DMS 273 (cell line): ENCODE data around the gene RYR2.

Source experiments
- DNase-seq: peaks from one replicate; lab custom pipeline; 2025; ENCODE audit not compliant: unreplicated experiment; lab: John Stamatoyannopoulos, UW

The RYR2 gene

DNA sequence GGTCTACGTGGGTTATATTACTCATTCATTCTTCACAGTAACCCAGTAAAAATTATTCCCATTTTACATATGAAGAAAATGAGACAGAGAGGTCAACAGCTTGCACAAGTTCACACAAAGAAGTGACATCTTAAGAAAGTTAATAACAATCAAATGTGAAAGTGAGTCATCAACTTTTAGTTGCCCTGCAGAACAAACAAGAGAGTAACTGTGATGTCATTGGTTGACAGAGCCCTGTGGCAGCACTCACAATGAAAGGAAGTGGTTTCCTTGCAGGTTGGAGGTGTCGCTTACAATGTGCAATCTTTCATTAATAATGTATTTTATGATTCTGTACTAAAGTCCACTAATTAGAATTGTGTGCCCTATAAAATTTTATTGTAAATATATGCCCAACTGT, 369.6 kb downstream of the RYR2 start:
- no peak for DNase-seq

DNA sequence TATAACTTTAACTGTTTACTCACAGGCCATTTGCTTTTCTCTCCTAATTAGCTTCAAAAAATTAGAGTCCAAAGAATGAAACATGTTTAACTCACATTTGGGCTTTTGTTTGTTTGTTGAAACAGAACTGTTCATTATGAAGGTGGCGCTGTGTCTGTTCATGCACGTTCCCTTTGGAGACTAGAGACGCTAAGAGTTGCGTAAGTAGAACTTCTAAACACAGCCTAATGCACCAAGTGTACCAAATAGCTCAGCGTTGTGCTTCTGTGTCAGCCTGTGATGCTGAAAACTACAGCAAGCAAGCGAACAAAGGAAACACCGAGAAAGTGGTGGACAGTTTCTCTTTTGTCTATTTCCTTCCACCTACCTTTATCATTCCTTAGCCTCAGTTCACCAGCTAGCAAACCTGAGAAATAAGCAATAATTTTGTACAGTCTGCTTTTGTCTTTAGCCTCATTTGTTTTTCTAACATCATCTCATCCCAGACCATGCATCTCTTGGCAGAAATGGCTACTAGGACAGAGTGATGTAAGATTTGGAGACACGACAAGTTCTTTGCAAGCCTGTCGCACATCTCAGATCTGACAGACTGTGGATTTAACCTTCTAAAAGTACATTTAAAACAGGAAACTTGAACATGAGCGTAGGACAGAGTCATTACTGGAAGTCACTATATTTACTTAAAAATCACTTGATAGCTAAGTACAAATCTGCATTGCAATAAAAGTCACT, 375.1 kb downstream of the RYR2 start:
- DNase-seq, result no peak

DNA sequence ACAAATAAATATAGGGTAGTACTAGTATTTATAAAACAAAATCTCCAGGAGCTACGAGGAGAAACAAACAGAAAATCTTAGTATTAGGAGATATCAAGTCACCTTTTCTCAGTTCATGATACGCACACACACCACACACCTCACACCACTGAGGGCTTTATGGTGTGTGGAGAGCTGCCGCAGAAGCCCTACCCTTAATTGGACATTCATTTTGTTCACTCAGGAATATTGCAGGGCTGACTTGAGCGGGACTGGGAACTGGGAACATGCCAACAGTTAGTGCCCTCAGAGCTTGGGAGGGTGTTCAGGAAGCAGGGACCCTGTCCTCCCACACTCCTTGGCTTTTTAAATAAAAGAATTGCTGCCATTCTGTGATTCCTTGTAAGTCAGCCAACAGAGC, 386.8 kb downstream of the RYR2 start:
- DNase-seq, result no peak

DNA sequence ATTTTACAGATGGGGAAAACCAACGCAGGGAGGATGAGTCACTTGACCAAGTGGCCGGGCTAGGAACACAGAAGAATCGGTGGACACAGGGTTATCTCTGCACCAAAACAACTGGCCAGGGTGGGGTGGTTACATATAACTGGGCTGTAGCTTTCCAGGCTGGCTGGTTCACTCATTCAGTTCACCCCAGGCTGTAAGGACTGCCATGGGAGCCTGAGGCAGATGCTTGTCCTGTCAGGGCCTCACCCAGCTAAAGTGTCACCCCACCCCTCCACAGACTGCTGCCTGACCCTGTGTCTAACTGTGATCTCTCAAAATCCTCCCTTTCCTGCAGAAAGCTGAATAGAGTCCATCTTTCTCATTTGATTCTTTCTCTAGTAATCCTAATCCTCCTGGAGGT, 387.3 kb downstream of the RYR2 start:
- DNase-seq, result no peak

DNA sequence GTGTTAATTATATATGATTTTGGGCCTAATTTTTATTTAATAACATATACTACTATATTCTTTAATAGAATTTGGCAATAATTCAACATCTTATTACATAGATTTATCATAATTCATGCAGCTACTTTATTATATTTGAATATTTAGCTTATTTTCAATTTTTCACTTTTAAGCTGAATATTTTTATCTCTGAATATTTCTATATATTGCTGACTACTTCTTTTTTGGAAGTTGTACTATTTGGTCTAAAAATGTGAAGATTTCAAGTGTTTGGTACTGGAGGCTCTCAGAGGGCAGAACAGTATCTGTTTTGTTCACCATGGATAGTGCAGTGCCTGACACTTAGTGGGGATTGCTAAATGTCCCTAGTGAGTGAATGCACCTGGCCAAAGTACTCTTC, 389.5 kb downstream of the RYR2 start:
- DNase-seq, result no peak

DNA sequence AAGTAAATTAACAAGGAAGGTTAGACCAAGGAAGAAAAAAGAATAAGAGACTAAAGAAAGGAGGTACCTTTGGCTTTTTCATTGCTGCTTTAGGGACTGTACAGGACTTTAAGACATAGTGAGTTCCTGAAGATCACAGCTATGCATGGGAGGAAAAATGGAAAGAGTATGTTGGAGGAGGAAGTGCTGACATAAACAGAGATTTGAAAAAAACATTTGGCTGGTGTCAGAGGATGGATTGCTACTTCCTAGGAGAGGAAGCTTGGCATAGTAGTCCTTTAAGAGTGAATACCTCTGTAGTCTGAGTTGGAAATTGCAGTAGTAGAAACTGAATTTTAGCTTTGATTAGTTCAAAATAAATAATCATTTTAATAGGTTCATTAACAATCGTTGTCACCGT, 398.4 kb downstream of the RYR2 start:
- DNase-seq, result no peak

DNA sequence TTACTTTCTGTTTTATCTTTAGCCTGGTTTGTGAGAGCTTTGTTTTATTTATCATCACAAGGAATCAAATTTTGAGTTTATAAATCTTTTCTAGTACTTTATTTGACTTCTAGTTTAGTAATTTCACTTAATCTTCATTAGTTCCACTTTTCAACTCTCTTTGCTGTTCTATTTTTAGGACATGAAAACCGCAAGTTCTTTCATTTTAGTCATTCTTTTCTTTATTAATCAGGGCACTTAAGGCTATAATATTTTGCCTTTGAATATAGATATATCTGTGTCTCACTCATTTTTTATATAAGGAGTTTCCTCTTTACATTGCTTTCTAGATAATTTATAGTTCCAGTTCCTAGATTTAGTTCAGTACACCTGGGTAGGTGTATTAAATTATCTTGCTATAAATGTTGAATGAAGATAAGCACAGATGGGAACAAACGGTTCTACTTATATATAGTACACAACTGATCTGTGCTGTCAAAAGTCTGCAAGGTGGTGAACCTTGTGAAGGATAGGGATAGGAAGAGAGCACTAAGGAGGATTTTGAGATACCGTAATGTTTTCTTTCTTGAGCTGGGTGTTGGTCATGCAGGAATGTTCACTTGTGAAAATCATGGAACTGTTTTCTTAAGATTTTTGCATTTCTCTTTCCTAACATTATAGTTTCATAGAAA, 402.3 kb downstream of the RYR2 start:
- no peak for DNase-seq

DNA sequence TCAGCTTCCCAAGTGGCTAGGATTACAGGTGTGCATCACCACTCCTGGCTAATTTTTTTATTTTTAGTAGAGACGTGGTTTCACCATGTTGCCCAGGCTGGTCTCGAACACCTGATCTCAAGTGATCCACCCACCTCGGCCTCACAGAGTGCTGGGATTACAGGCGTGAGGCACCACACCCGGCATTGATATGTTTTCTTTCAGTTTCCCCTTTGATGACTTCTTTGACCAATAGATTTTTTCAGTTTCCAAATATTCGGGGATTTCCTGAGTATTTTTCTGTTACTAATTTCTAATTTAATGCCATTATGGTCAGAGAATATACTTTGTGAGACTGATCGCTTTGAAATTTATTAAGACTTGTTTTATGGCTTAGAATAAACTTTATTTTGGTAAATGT, 406.1 kb downstream of the RYR2 start:
- DNase-seq, result no peak

DNA sequence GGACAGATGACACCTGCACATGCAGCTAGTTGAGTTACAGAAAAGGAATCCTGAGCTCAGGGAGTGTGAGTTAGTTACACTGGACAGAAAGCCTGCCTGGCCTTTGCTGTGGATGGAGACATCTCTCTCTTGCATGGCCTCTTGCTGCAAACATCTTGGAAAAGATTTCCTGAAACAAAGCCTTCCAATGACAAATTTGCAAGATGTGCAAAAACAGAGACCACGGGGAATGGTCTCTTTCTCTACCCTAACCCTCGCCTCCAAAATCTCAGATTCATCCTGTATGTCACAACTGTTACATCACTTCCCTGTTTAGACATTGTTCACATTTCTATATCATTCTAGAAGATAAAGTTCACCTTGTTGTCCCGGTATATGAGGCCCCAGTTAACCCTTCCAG, 415.6 kb downstream of the RYR2 start:
- no peak for DNase-seq

DNA sequence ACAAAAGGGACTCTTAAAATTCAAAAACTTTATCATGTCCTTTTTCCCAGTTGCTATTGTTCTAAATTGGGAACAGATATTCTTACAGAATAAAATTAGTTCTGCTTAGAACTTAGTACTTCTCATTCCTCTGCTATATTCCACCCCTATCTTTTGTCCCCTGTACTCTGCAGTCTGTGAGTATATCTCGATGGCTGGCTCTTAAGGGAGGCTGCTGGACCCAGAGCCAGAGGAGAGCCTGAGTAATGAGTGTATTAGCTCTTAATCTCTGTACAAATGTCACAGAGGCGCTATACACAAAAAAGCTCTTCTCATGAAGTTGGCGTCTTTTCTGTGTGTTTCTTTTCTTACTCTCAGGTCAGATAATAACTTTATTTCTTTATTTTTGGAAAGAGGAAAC, 425.3 kb downstream of the RYR2 start:
- no peak for DNase-seq

DNA sequence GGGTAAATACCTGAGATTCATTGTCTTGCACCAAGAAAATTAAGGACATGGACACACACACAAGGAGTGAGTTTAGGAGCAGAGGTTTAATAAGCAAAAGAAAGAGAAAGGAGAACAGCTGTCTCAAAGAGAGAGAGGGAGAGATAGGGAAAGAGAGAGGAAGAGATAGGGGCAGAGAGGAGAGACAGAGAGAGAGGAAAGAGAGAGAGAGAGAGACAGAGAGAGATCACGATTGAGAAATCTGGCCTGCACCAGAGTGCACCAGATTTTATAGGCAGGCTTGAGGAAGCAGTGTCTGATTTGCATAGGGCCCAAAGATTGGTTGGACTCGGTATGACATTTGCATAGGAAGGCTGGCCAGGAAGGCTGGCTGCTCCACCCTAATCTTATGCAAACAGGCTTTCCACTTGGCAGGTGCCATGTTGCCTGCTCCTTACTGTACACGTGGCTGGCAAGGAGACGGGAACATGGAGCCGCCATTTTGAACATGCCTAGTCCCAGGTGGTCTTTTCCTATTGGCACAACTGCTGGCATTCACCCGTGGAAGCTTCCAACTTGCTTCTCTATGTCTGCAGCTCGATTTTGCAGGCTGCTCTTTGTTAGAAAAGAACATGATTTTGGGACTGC, 428.8 kb downstream of the RYR2 start:
- peak; percentile 79 for DNase-seq

DNA sequence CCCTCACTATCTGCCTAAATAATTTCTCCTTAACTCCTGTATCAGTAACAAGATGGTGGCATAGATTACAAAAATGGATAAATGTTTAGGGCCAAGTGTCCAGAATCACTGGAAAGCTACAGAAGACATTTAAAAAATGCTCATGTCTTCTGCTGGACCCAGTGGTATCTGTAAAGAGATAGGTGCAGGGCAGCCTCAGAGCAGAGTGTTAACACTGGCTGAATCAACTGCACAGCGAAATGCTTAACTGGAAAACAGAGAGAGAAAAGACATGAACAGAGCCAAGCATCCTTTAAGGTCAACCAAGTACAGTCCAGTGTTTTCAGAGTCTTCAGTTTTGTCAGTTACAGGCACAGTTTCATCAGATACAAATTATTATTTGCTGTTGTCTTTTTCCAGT, 429.4 kb downstream of the RYR2 start:
- no peak for DNase-seq

DNA sequence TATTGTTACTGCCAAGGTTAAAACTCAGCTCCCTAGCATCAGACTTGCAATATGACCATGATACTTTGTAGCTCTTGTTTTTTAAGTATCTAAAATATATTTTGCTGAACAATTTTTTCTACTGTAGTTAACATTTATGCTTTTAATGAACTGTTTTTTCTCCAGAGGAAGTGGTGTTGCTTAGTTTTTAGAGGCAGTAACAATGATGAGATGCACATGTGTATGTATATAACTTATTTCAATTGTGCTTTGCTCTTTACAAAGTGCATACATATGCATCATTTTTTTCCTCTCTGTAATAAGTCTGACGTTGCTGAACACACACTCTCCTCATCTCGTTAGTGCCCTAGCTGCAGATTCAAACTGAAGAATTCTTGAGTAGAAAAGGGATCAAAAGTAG, 430.0 kb downstream of the RYR2 start:
- DNase-seq, result no peak

DNA sequence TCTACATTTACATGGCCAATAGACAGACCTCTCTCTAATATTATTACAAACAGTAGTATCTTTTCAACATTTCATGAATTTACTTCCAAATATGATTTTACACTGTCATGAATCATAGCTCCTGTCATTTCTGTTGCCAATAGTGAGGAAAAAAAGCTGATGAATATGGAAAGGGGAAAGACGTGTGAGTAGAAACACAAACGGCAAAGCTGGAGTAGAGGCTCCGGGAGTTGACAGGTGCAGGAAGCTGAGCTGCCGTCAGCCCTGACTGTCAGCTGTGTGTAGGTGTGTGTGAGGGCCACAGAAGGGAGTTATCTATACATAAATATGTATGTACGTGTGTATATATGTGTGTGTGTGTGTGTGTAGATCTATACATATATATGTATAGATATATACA, 431.9 kb downstream of the RYR2 start:
- no peak for DNase-seq

DNA sequence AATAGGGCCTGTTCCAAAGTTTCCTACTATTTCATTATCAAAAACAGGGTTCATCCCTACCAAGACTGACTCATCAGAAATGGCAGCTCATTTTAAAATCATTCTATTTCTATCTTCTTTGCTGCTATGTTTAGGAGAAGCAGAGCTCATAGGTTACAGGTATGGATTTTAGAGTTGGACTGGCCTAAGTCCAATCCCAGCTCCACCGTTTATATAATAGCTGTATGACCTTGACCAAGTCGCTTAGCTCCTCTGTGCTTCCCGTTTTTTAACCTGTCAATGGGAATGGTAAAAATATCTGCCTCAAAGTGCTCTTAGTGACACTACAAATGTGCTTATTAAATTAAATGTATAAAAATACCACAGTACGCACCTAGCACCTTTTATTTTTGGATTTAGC, 436.1 kb downstream of the RYR2 start:
- DNase-seq, result no peak

DNA sequence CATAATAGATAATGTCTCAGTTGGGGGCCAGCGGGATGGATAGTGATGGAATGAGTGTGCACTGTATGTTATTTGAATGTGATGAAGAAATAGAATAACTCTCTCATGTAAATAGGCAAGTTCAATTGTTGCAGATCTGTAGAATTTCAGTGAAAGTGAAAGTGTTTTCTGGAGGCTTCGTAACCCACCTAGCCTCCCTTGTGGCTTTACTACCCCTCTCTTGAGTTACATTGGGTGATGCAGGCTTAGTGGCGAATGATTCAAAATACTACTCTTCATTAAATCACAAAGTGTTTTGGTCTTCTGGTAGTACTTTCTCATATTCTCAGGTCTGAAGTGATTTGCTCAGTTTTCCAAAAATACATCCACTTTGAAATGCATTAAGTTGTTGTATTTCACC, 436.9 kb downstream of the RYR2 start:
- DNase-seq, result no peak

DNA sequence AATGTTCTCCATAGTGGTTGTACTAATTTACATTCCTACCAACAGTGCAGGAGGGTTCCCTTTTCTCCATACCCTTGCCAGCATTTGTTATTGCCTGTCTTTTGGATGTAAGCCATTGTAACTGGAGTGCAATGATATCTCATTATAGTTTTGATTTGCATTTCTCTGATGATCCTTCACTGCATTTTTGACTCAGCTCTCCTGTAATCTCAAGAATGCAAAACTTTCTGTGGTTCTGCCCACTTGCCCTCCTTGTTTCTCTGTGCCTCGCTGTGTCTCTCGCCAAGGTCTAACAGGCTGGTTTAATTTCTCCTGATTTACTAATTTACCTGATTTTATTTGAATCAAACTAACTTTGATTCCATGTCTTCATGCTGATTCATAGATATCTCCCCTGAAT, 440.8 kb downstream of the RYR2 start:
- no peak for DNase-seq

DNA sequence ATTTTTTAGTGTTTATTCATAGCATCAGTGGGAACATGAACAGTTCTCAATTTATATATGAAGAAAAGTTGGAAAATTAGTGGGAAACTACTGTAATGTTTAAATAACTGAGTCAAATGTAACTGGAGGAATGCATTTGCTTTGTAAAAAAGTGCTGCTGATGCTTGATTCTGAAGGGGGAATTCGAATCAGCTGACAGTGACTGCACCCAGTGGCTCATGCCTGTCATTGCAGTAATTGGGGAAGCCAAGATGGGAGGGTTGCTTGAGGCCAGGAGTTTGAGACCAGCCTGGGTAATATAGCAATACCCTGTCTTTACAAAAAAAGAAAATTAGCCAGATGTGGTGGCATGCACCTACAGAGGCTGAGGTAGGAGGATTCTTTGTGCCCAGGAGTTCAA, 450.4 kb downstream of the RYR2 start:
- DNase-seq, result peak; percentile 22

DNA sequence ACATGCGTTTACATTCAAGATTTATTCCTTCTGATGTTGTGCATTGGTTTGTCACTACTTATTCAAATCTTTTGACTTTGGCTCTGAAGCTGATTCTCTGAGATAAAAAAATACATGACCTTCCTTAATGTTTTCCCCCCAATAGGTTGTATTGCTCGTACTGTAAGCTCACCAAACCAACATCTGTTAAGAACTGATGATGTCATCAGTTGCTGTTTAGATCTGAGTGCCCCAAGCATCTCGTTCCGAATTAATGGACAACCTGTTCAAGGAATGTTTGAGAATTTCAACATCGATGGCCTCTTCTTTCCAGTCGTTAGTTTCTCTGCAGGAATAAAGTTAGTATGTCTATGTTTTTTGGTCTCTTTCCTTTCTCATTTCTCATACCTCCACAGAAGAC, 458.6 kb downstream of the RYR2 start:
- peak; percentile 53 for DNase-seq

DNA sequence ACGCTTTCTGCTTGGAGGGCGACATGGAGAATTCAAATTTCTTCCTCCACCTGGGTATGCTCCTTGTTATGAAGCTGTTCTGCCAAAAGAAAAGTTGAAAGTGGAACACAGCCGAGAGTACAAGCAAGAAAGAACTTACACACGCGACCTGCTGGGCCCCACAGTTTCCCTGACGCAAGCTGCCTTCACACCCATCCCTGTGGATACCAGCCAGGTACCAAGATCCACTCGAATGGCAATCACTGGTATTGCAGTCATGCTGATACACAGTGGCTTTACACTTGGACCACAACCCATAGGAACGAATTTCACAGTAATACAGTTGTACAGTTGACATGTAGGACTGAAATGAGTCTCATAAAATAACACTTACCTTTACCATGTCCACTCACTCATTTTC, 461.3 kb downstream of the RYR2 start:
- no peak for DNase-seq

DNA sequence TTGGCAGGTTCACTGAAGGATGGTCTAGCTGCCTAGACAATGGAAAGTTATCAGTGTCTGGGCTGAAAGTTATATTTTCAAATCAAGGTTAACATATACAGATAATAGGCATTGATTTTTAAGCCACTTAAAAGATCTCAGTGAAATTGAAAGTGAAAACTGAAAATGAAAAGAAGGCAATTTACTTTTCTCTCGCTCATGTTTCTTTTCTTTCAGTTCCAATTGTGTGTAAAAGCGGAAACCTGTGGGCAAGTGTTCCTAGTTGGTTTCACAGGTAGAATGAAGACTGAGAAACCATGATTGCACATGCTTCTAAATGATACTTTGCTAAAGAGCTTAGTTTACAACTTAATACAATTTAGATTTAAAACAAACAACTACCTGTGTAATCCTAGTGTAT, 465.0 kb downstream of the RYR2 start:
- no peak for DNase-seq

DNA sequence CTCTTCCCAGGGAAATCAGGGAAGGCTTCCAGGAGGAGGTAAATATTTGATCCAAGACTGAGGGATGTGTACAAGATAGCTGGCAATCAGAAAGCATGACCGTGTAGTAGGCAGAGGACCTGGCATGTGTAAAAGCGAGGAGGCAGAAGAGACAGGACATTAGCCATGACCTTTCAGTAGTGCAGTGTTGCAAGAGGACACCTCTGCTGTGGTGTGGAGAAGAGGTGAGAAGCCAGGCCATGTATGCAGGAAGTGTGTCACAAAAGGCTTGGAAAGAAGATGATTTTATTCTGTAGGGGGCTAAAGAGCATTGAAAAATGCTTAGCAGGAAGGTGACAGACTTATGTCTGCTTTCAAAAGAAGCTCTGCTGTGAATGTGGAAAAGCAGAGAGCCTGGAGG, 467.8 kb downstream of the RYR2 start:
- no peak for DNase-seq

DNA sequence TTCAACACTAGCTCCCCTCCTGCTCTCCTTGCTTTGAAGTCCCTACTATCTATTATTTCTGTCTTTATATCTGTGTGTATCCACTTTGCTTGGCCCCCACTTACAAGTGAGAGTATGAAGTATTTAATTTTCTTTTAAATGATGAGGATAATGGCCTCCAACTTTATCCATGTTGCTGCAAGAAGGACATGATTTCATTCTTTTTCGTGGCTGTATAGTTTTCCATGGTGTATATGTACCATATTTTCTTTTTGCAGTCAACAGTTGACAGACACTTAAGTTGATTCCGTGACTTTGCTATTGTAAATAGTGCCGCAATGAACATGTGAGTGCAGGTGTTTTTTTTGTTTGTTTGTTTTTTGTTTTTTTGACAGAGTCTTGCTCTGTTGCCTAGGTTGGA, 483.1 kb downstream of the RYR2 start:
- no peak for DNase-seq
